ENCODE results near the gene PRDM2.

DNA sequence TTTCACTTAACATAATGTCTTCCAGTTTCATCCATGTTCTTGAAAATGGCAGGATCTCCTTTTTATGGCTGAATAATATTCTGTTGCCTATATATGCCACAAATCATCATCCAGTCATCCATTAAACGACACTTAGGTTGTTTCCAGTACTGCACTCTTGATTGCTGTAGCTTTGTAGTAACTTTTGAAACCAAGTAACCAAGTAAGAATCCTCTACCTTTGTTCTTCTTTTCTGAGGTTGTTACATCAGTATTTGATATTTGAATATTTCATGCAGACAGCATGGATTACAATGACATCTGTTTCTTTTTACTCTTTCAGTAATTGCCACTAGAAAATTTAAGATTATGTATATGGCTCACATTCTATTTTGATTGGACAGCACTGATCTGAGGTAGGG lies 22.1 kb upstream of the PRDM2 start:
- TF ChIP-seq, protein P1, sequence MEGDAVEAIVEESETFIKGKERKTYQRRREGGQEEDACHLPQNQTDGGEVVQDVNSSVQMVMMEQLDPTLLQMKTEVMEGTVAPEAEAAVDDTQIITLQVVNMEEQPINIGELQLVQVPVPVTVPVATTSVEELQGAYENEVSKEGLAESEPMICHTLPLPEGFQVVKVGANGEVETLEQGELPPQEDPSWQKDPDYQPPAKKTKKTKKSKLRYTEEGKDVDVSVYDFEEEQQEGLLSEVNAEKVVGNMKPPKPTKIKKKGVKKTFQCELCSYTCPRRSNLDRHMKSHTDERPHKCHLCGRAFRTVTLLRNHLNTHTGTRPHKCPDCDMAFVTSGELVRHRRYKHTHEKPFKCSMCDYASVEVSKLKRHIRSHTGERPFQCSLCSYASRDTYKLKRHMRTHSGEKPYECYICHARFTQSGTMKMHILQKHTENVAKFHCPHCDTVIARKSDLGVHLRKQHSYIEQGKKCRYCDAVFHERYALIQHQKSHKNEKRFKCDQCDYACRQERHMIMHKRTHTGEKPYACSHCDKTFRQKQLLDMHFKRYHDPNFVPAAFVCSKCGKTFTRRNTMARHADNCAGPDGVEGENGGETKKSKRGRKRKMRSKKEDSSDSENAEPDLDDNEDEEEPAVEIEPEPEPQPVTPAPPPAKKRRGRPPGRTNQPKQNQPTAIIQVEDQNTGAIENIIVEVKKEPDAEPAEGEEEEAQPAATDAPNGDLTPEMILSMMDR (IDR thresholded peaks at IDR 0.05; ENCODE audit: insufficient read depth, low read length, poor library complexity, severe bottlenecking), result no peak
- no peak for TF ChIP-seq EZH2phosphoT487 (conservative IDR thresholded peaks at IDR 0.05; ENCODE audit: low read length)

Data from SU-DHL-6 (cell line).